Inflammatory macrophage (primary cell): ENCODE results near the gene SLC22A7.
"Not testable (repeated sequence)": the region's sequence is repeated elsewhere in the genome, so short reads cannot be mapped to it uniquely, and the experiment has no call there.

Source experiments
- DNase-seq, 2 donors: peaks; one replicate each; pipeline ENCODE4 v3.0.0-alpha.2; 2020 to 2022

Gene SLC22A7

DNA sequence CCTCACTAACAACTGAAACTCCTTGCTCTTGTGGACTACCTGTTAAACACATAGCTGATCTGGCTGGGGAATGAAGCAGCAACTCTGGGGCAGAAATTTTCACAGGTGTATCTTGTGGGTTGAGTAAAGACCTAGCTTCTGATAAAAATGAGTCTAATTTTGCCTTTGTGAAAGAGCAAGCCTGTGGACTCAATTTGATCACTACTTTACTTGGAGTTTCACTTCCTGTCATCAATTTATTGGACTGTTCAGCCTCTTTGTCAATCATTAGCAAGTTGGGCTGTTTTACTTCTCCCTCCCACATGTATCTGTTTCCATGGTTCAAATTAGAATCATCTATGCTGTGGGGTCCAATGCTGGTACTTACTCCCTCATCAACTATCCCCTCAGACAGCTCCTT is 40.2 kb downstream of the SLC22A7 start:
- DNase-seq: no peak

DNA sequence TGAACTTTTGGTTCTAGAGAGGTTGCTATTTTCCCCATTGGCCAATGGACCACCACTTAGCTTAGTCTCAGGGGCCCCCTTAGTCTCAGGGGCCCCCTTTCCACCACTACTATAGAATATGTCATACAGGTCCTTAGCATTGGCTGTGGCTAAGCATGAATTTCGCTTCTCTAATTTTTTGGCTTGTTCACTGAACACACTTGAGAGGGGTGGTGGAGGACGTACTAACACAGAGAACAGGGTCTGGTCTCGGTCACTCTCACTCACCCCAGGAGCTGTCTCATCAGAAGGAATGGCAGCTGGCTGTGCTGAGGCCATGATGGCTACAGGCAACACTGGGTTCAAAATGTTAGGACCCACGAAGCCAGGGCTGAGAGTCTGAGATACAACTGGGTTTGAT is 41.1 kb downstream of the SLC22A7 start:
- no peak for DNase-seq

DNA sequence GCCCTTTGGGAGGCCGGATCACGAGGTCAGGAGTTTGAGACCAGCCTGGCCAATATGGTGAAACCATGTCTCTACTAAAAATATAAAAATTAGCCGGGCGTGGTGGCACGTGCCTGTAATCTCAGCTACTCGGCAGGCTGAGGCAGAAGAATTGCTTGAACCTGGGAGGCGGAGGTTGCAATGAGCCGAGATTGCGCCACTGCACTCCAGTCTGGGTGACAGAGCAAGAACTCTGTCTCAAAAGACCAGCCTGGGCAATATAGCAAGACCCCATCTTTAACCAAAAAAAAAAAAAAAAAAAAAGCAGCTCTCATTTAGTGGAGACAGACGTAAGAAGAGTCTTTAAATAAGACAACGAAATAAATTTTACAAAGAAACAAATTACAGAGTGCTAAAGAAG is 48.2 kb downstream of the SLC22A7 start:
- not testable (repeated sequence) for DNase-seq

DNA sequence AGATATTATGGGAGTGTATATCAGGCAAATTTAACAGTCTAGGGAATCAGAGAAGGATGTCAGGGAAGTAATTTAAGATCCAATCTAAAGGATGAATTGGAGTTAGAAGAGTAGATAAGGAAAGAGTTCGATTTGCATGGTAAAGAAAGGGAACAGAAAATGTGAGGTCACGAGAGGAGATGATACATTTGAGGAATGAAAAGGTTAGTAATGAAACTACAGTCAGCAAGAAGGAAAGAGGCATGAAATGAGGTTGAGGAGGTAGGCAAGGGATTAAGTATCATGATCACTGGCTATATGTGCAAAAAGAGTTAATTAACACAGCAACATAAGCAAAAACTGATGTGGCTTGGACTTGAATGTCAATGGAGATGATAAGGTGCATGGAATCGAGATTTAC is 49.0 kb downstream of the SLC22A7 start:
- no peak for DNase-seq

DNA sequence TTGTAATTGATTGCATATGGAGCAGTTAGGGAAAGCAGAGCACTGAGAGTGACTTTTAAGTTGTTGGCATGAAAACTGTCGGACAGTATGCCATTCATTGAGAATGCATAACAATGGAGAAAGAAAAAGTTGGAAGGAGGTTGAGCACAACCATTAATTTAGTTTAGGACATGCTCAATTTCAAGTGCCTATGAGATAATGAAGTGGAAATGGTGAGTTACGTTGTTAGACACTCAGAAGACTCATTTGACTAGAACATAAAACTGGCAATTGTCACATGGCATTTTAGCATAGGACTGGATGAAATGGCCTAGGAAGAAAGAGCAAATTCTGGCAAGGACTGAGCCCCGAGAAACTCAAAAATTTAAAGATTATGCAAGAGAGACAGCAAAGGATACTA is 49.4 kb downstream of the SLC22A7 start:
- DNase-seq: no peak

DNA sequence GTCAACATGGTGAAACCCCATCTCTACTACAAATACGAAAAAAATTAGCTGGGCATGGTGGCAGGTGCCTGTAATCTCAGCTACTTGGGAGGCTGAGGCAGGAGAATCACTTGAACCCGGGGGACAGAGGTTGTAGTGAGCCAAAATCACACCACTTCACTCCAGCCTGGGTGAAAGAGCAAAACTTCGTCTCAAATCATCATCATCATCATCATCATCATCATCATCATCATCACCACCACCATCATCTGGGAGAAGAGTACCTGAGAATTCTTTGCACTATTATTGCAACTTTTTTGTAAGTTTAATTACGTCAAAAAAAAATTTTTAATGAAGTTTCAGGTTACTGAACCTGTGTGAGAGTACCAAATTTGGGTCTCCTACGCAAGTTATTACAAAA is 53.9 kb downstream of the SLC22A7 start:
- not testable (repeated sequence) for DNase-seq
